CD14-positive monocyte (primary cell): Measurements from ENCODE around the gene LATS2. TPM values are rescaled to one million over a fixed set of nuclear protein-coding genes. Genes with fewer than 3 reads are reported as not detected.

Experiments used
- DNase-seq, 3 donors: peaks; one replicate each; pipeline ENCODE4 v3.0.0-alpha.2; 2011 to 2022
- H2AFZ ChIP-seq: 2 replicates; pipeline ENCODE4 v1.6.0; 2012; ENCODE audit warnings: mild to moderate bottlenecking, low read depth, low read length, inconsistent platforms; ENCODE audit not compliant: insufficient read depth, poor library complexity, severe bottlenecking
- H3K27ac ChIP-seq, 2 donors: 1 replicate in 1 of 2; 2 replicates in 1 of 2; pipeline ENCODE4 v1.5.1; 2012 to 2013; ENCODE audit warnings: low read length in 2 of 2, control low read depth in 1 of 2, inconsistent platforms in 1 of 2, low read depth in 1 of 2, mild to moderate bottlenecking in 1 of 2
- H3K27me3 ChIP-seq, 2 donors: one replicate each; pipeline versions ENCODE4 v1.6.0 to v1.6.1; 2011 to 2013; ENCODE audit warnings: low read length in 2 of 2; ENCODE audit not compliant: control insufficient read depth in 2 of 2, insufficient read depth in 2 of 2
- H3K36me3 ChIP-seq, 2 donors: replicated peaks in 1 of 2; 1 replicate in 1 of 2; 2 replicates in 1 of 2; pipeline versions ENCODE4 v1.5.1 to v1.6.1; 2012 to 2013; ENCODE audit warnings: low read length in 2 of 2, control low read depth in 1 of 2, inconsistent platforms in 1 of 2, mild to moderate bottlenecking in 1 of 2; ENCODE audit not compliant: insufficient read depth in 2 of 2, control insufficient read depth in 1 of 2
- H3K4me1 ChIP-seq, 2 donors: 1 replicate in 1 of 2; 2 replicates in 1 of 2; pipeline versions ENCODE4 v1.5.1 to v1.6.1; 2012 to 2013; ENCODE audit warnings: low read length in 2 of 2, control low read depth in 1 of 2, inconsistent platforms in 1 of 2, mild to moderate bottlenecking in 1 of 2, moderate library complexity in 1 of 2; ENCODE audit not compliant: insufficient read depth in 2 of 2, control insufficient read depth in 1 of 2
- H3K4me2 ChIP-seq: replicated peaks from 2 replicates; pipeline ENCODE3; 2012; ENCODE audit warnings: low read length, moderate library complexity, mild to moderate bottlenecking; ENCODE audit not compliant: poor library complexity, severe bottlenecking; ENCODE audit errors: extremely low read depth
- H3K4me3 ChIP-seq, 3 experiments: fragments of 200-600 bp in 1 of 3; sonication (generic) in 1 of 3; replicated peaks in 1 of 3; 1 replicate in 2 of 3; 2 replicates in 1 of 3; pipeline ENCODE4 v1.5.1; 2011 to 2013; ENCODE audit warnings: low read length in 3 of 3, mild to moderate bottlenecking in 3 of 3, control low read depth in 2 of 3, low read depth in 2 of 3, inconsistent platforms in 1 of 3, moderate library complexity in 1 of 3
- H3K79me2 ChIP-seq: 2 replicates; pipeline ENCODE4 v1.6.0; 2012; ENCODE audit warnings: mild to moderate bottlenecking, control low read depth, inconsistent platforms, low read length, moderate library complexity; ENCODE audit not compliant: insufficient read depth
- H3K9ac ChIP-seq: 2 replicates; pipeline ENCODE4 v1.6.0; 2017; ENCODE audit warnings: low read length, mild to moderate bottlenecking; ENCODE audit not compliant: insufficient read depth, poor library complexity, severe bottlenecking
- H3K9me3 ChIP-seq, 2 donors: replicated peaks in 1 of 2; 1 replicate in 1 of 2; 2 replicates in 1 of 2; pipeline versions ENCODE4 v1.5.1 to v1.6.1; 2012 to 2013; ENCODE audit warnings: low read length in 2 of 2, control low read depth in 1 of 2; ENCODE audit not compliant: control insufficient read depth in 1 of 2, insufficient read depth in 1 of 2
- H4K20me1 ChIP-seq: 2 replicates; pipeline ENCODE4 v1.6.0; 2012; ENCODE audit warnings: mild to moderate bottlenecking, low read length, control low read depth, moderate library complexity; ENCODE audit not compliant: insufficient read depth
- H3K27ac Mint-ChIP-seq, 7 donors: one replicate each; pipeline ENCODE4 v1.8.0; 2020; ENCODE audit warnings: mild to moderate bottlenecking in 7 of 7, mixed read lengths in 7 of 7, moderate library complexity in 6 of 7, inconsistent platforms in 2 of 7
- H3K27me3 Mint-ChIP-seq, 3 donors: one replicate each; pipeline ENCODE4 v1.8.0; 2021 to 2022; ENCODE audit warnings: low read depth in 3 of 3, mild to moderate bottlenecking in 3 of 3, mixed read lengths in 3 of 3, moderate library complexity in 3 of 3, inconsistent platforms in 1 of 3
- H3K36me3 Mint-ChIP-seq, 2 donors: one replicate each; pipeline ENCODE4 v1.8.0; 2020; ENCODE audit warnings: mixed read lengths in 2 of 2, inconsistent platforms in 1 of 2, mild to moderate bottlenecking in 1 of 2
- H3K4me1 Mint-ChIP-seq: one replicate; pipeline ENCODE4 v1.8.0; 2020; ENCODE audit warnings: mild to moderate bottlenecking, mixed read lengths
- H3K4me3 Mint-ChIP-seq, 2 donors: one replicate each; pipeline ENCODE4 v1.8.0; 2020; ENCODE audit warnings: mild to moderate bottlenecking in 2 of 2, mixed read lengths in 2 of 2, moderate library complexity in 1 of 2
- H3K9me3 Mint-ChIP-seq, 7 donors: one replicate each; pipeline ENCODE4 v1.8.0; 2020 to 2022; ENCODE audit warnings: mixed read lengths in 7 of 7, mild to moderate bottlenecking in 6 of 7, moderate library complexity in 6 of 7, inconsistent platforms in 2 of 7
- CTCF ChIP-seq: fragments of 200-600 bp; IDR thresholded peaks from one replicate; pipeline ENCODE4 v1.8.0; 2022; ENCODE audit warnings: antibody characterized with exemption, mild to moderate bottlenecking
- WGBS: methylation state at CpG from one replicate; pipeline ENCODE4 v1.1.5; 2013; ENCODE audit warnings: missing lambda C conversion rate; ENCODE audit not compliant: insufficient coverage; 5-methylcytosine and 5-hydroxymethylcytosine counted together
- intact Hi-C, 2 donors: fragments of 100-400 bp; cut with micrococcal nuclease; formaldehyde crosslinking; loops; one replicate each; pipeline versions ENCODE4 v1.15.0 to v1.15.1; 2023
- polyA plus RNA-seq, 3 donors: library from polyadenylated mRNA; depleted of rRNA in 1 of 3; unstranded in 2 of 3; stranded (reverse) in 1 of 3; fragments of 300-500 nt in 2 of 3; fragments of >200 nt in 1 of 3; fragmentation: Illumina TruSeq in 2 of 3; gene quantifications; 1 replicate in 2 of 3; 2 replicates in 1 of 3; pipeline ENCODE4 v1.2.3, GENCODE V29; 2012 to 2021

LATS2 gene
- polyA plus RNA-seq, 3 donors, result 0.96 to 11.2 (median 1.0) TPM

- Mint-ChIP-seq H3K9me3 (no peaks in the 10 kb centered on the region), H3K4me3 (peak overlapping the region; percentile 71 to 77), H3K4me1 (peaks cover 41% of the 10 kb centered on the region), H3K27me3 (no peaks in the 10 kb centered on the region), H3K36me3 (peaks cover 13 to 19% of the 10 kb centered on the region in 2 donors), H3K27ac (peak overlapping the region; percentile 97 to 99 (median 99))
- Histone ChIP-seq H3K4me3 (peak overlapping the region in 2 of 3 experiments; percentile 37 to 61), H2AFZ (peak overlapping the region; percentile 39), H3K79me2 (peaks cover 85% of the 10 kb centered on the region), H3K4me2 (peak overlapping the region; percentile 67), H3K9ac (peak overlapping the region; percentile 53), H3K36me3 (peaks cover 3 to 9% of the 10 kb centered on the region in 2 donors), H3K27ac (peak overlapping the region; percentile 79 to 89), H3K9me3 (no peaks in the 10 kb centered on the region), H3K4me1 (peaks cover 32 to 35% of the 10 kb centered on the region in 2 donors), H4K20me1 (peaks cover 48% of the 10 kb centered on the region), H3K27me3 (no peaks in the 10 kb centered on the region)
- DNase-seq, result no peak
- intact Hi-C loops, result loop anchor here (2.0 to 5.0 kb wide), 2 partner anchors 61 to 74 kb away; no protein-coding TSS in a partner anchor
- TF ChIP-seq CTCF, result no peak
- 63% methylated on average over 4 of the region's 4 CpGs for WGBS
Measured at GRCh38 chr13:21016487-21016886, 44.9 kb downstream of the LATS2 start.

DNA sequence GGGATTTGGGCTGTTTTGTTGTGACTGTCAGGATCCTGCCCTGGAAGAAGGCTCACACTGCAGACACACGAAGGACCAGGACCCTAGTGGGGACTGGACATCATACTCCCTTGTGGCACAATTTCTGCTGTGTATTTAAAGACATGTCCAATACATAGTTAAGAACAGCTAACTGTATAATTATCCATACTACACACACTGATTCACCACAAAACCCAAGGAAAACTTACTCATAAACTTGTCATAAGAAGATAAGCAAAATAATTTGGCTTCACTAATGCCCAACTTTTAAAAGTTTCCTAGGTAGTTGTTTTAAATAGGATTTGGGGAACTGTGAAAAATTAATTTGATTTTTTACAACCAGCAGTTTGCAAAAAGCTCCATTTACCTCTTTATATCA is 46.1 kb downstream of the LATS2 start:
- intact Hi-C loops, result loop anchor here in 1 of 2 donors (5.0 kb wide), 1 partner anchor 62 kb away; no protein-coding TSS in a partner anchor
- H3K4me1 ChIP-seq, result peaks cover 32 to 35% of the 10 kb centered on the region in 2 donors
- H3K4me1 Mint-ChIP-seq, result peaks cover 48% of the 10 kb centered on the region
- H3K27me3 Mint-ChIP-seq, result no peaks in the 10 kb centered on the region
- H2AFZ ChIP-seq, result no peak overlapping the region
- peak overlapping the region in 5 of 7 donors; percentile 1 to 34 (median 20) for H3K27ac Mint-ChIP-seq
- peaks cover 50% of the 10 kb centered on the region for H4K20me1 ChIP-seq
- peaks cover 0 to 2% (median 0%) of the 10 kb centered on the region in 7 donors for H3K9me3 Mint-ChIP-seq
- no peaks in the 10 kb centered on the region for H3K9me3 ChIP-seq
- no peak for TF ChIP-seq CTCF
- no peak overlapping the region for H3K4me3 ChIP-seq
- H3K27me3 ChIP-seq, result no peaks in the 10 kb centered on the region
- H3K27ac ChIP-seq, result peak overlapping the region in 1 of 2 donors; percentile 27
- peaks cover 85% of the 10 kb centered on the region for H3K79me2 ChIP-seq
- DNase-seq, result no peak
- H3K36me3 ChIP-seq, result peaks cover 2 to 3% of the 10 kb centered on the region in 2 donors
- H3K9ac ChIP-seq, result no peak overlapping the region
- H3K4me3 Mint-ChIP-seq, result no peak overlapping the region
- no CpG with 5 or more reads among the region's 1 CpG for WGBS
- no peak overlapping the region for H3K4me2 ChIP-seq
- peaks cover 13 to 17% of the 10 kb centered on the region in 2 donors for H3K36me3 Mint-ChIP-seq
